TTC549 (cell line): ENCODE measurements around the gene MOXD1.
"Not testable (repeated sequence)": the region's sequence is repeated elsewhere in the genome, so short reads cannot be mapped to it uniquely, and the experiment has no call there.

ENCODE experiments used
- FAIRE-seq: peaks from 2 replicates; lab custom pipeline; 2012; peaks lifted over from hg19 to GRCh38; lab: Jason Lieb, UNC

The MOXD1 gene

GRCh38 chr6:132351986-132352385 lies 49.3 kb downstream of the MOXD1 start:
- not testable (repeated sequence) for FAIRE-seq

- FAIRE-seq, result no peak
Observed at GRCh38 chr6:132348231-132348630, 53.0 kb downstream of the MOXD1 start.

- no peak for FAIRE-seq
Observed at GRCh38 chr6:132344811-132345210, 56.5 kb downstream of the MOXD1 start.

- no peak for FAIRE-seq
Observed at GRCh38 chr6:132341646-132342045, 59.6 kb downstream of the MOXD1 start.

- FAIRE-seq, result no peak
Observed at GRCh38 chr6:132334521-132334885, 66.8 kb downstream of the MOXD1 start.

- no peak for FAIRE-seq
Observed at GRCh38 chr6:132333639-132334520, 67.4 kb downstream of the MOXD1 start.

- FAIRE-seq, result no peak
Observed at GRCh38 chr6:132330759-132331158, 70.5 kb downstream of the MOXD1 start.

GRCh38 chr6:132322398-132322797 lies 78.9 kb downstream of the MOXD1 start:
- FAIRE-seq, result no peak

- FAIRE-seq, result no peak
Observed at GRCh38 chr6:132320007-132320406, 81.3 kb downstream of the MOXD1 start.

- no peak for FAIRE-seq
Observed at GRCh38 chr6:132316970-132317369, 84.3 kb downstream of the MOXD1 start.

GRCh38 chr6:132314432-132314831 lies 86.8 kb downstream of the MOXD1 start:
- FAIRE-seq, result no peak

GRCh38 chr6:132310921-132311320 lies 90.4 kb downstream of the MOXD1 start:
- no peak for FAIRE-seq

GRCh38 chr6:132310151-132310550 lies 91.1 kb downstream of the MOXD1 start:
- FAIRE-seq, result not testable (repeated sequence)

GRCh38 chr6:132304891-132305305 lies 96.4 kb downstream of the MOXD1 start:
- FAIRE-seq, result no peak

GRCh38 chr6:132300323-132300949 lies 100.8 kb downstream of the MOXD1 start:
- peak; percentile 72 for FAIRE-seq

- no peak for FAIRE-seq
Observed at GRCh38 chr6:132298344-132298949, 102.8 kb downstream of the MOXD1 start.

- no peak for FAIRE-seq
Observed at GRCh38 chr6:132289756-132290155, 111.5 kb downstream of the MOXD1 start.

- FAIRE-seq, result no peak
Observed at GRCh38 chr6:132287101-132287500, 114.2 kb downstream of the MOXD1 start.

GRCh38 chr6:132286298-132287019 lies 114.8 kb downstream of the MOXD1 start:
- no peak for FAIRE-seq

- no peak for FAIRE-seq
Observed at GRCh38 chr6:132285004-132285780, 116.1 kb downstream of the MOXD1 start.

- FAIRE-seq, result no peak
Observed at GRCh38 chr6:132282696-132283095, 118.6 kb downstream of the MOXD1 start.

GRCh38 chr6:132280436-132280835 lies 120.8 kb downstream of the MOXD1 start:
- no peak for FAIRE-seq
